HepG2 (cell line): ENCODE results near the gene DENND2D. TPM values are rescaled to one million over a fixed set of nuclear protein-coding genes. Genes with fewer than 3 reads are reported as not detected.

Experiments used
- FOXP1 ChIP-seq, 2 experiments: fragments of 450-650 bp in 1 of 2; IDR thresholded peaks; 2 replicates each; pipeline ENCODE4 v1.6.1; 2017 to 2018; ENCODE audit warnings: antibody characterized with exemption in 1 of 2
- KDM5A ChIP-seq: fragments of 200-600 bp; sonication (generic); IDR thresholded peaks from 2 replicates; pipeline ENCODE4 v1.7.0; 2018; ENCODE audit warnings: antibody characterized with exemption, mild to moderate bottlenecking, low read length, borderline replicate concordance
- KIAA2018 ChIP-seq: sonication (generic); formaldehyde crosslinking; IDR thresholded peaks from 2 replicates; pipeline ENCODE4 v1.5.0; 2020; ENCODE audit warnings: mild to moderate bottlenecking, missing genetic modification reagents, borderline replicate concordance
- KMT2B ChIP-seq: IDR thresholded peaks from 2 replicates; pipeline ENCODE4 v1.6.1; 2016; ENCODE audit warnings: missing genetic modification reagents, missing compliant biosample characterization
- PAXIP1 ChIP-seq: sonication (generic); formaldehyde crosslinking; conservative IDR thresholded peaks from 2 replicates; pipeline ENCODE4 v1.4.0; 2020; ENCODE audit warnings: mild to moderate bottlenecking, missing genetic modification reagents, moderate library complexity
- SAP130 ChIP-seq: IDR thresholded peaks from 2 replicates; pipeline ENCODE4 v1.6.1; 2016; ENCODE audit warnings: low read depth
- SKI ChIP-seq: fragments of 450-650 bp; IDR thresholded peaks from one replicate; pipeline ENCODE4 v1.6.1; 2018; ENCODE audit warnings: mild to moderate bottlenecking; ENCODE audit not compliant: partially characterized antibody
- SNAI1 ChIP-seq: sonication (generic); formaldehyde crosslinking; IDR thresholded peaks from 2 replicates; pipeline ENCODE4 v1.5.0; 2020; ENCODE audit warnings: mild to moderate bottlenecking, missing genetic modification reagents, borderline replicate concordance
- SOX6 ChIP-seq, 2 experiments: fragments of 450-650 bp in 1 of 2; sonication (generic) in 1 of 2; formaldehyde crosslinking in 1 of 2; IDR thresholded peaks; 2 replicates each; pipeline versions ENCODE4 v1.4.0 to v1.6.1; 2017 to 2020; ENCODE audit warnings: antibody characterized with exemption in 1 of 2, mild to moderate bottlenecking in 1 of 2, missing genetic modification reagents in 1 of 2
- USF2 ChIP-seq, 2 experiments: sonication (generic) in 1 of 2; formaldehyde crosslinking in 1 of 2; IDR thresholded peaks; 2 replicates each; pipeline versions ENCODE4 v1.5.1 to v1.6.1; 2011 to 2020; ENCODE audit warnings: borderline replicate concordance in 1 of 2, low read depth in 1 of 2, low read length in 1 of 2, mild to moderate bottlenecking in 1 of 2, missing genetic modification reagents in 1 of 2, moderate library complexity in 1 of 2
- ZBTB46 ChIP-seq: sonication (generic); formaldehyde crosslinking; IDR thresholded peaks from 2 replicates; pipeline ENCODE4 v1.4.0; 2020; ENCODE audit warnings: mild to moderate bottlenecking, missing genetic modification reagents, borderline replicate concordance
- polyA plus RNA-seq, 8 experiments: library from polyadenylated mRNA; depleted of rRNA in 3 of 8; stranded (reverse) in 7 of 8; unstranded in 1 of 8; fragments of >200 nt; fragmentation: Illumina TruSeq in 4 of 8; extraction: Trizol in 4 of 8; gene quantifications; 2 replicates each; pipeline versions ENCODE4 v1.2.1 to v1.2.3, GENCODE V29; 2011 to 2016; ENCODE audit warnings: low read depth in 4 of 8, missing spikeins in 1 of 8, mixed read lengths in 1 of 8; ENCODE audit not compliant: insufficient read depth in 1 of 8
- total RNA-seq, 5 experiments: library from RNA; depleted of rRNA; stranded (reverse); fragments of >200 nt; fragmentation: Illumina TruSeq; extraction: Trizol; gene quantifications; 2 replicates each; pipeline ENCODE4 v1.2.3, GENCODE V29; 2016; ENCODE audit warnings: low read depth in 1 of 5

The DENND2D gene
- total and polyA plus RNA-seq, 2 of the 13 experiments (the other 11 are each of a cell fraction or from before 2014, with no cell fraction given) = 0.04 TPM; not detected in 1

GRCh38 chr1:111142356-111142975, 58.0 kb downstream of the DENND2D start (continued):
- TF ChIP-seq ZBTB46 (CRISPR knock-in tag) = no peak
- no peak for TF ChIP-seq SOX6 (IDR thresholded peaks at IDR 0.05)
- peak; percentile 59 for TF ChIP-seq SOX6 (CRISPR knock-in tag; IDR thresholded peaks at IDR 0.05)
- TF ChIP-seq KDM5A = no peak
- peak; percentile 27; the same call in 1 of the 2 replicates for TF ChIP-seq FOXP1 (IDR thresholded peaks at IDR 0.05)
- TF ChIP-seq FOXP1 (CRISPR knock-in tag; IDR thresholded peaks at IDR 0.05) = peak; percentile 88
- peak; percentile 73 for TF ChIP-seq PAXIP1 (CRISPR knock-in tag)
- no peak; the same call in 1 of the 2 replicates for TF ChIP-seq SAP130 (CRISPR knock-in tag)
- no peak for TF ChIP-seq KIAA2018 (CRISPR knock-in tag)
- no peak for TF ChIP-seq SNAI1 (CRISPR knock-in tag)
- peak; percentile 27 for TF ChIP-seq SKI
- no peak for TF ChIP-seq KMT2B
- no peak for TF ChIP-seq USF2 (IDR thresholded peaks at IDR 0.05; ENCODE audit: low read depth, low read length)
- no peak for TF ChIP-seq USF2 (CRISPR knock-in tag; IDR thresholded peaks at IDR 0.05; ENCODE audit: borderline replicate concordance)
